WTC11 (cell line): ENCODE results near the gene PPP1R26. TPM values are rescaled to one million over a fixed set of nuclear protein-coding genes. Genes with fewer than 3 reads are reported as not detected.

Experiments used
- ATAC-seq: fragments of 200-7000 bp; cut with Tn5 transposase; 2 replicates; pipeline ENCODE4 v1.10.0; 2021; ENCODE audit warnings: mild to moderate bottlenecking, moderate library complexity
- CTCF ChIA-PET: fragments of 300-600 bp; sonication (Branson Sonifier 250); formaldehyde crosslinking; loops from one replicate; lab custom pipeline; 2021; ENCODE audit warnings: antibody characterized with exemption; lab: Charles Lee
- POLR2A ChIA-PET: fragments of 350-600 bp; sonication (Branson Sonifier 250); formaldehyde crosslinking; loops from one replicate; lab custom pipeline; 2021; ENCODE audit warnings: antibody characterized with exemption; lab: Charles Lee
- DNase-seq: peaks from one replicate; pipeline ENCODE4 v3.0.0; 2021; ENCODE audit warnings: low spot score
- H3K27ac Mint-ChIP-seq: 2 replicates; pipeline ENCODE4 v1.8.0; 2021; ENCODE audit warnings: mixed read lengths
- H3K27me3 Mint-ChIP-seq: 2 replicates; pipeline ENCODE4 v1.8.0; 2021; ENCODE audit warnings: low read depth, mild to moderate bottlenecking, moderate library complexity, mixed read lengths
- H3K36me3 Mint-ChIP-seq: 2 replicates; pipeline ENCODE4 v1.8.0; 2021; ENCODE audit warnings: mixed read lengths
- H3K4me1 Mint-ChIP-seq: 2 replicates; pipeline ENCODE4 v1.8.0; 2022; ENCODE audit warnings: mixed read lengths
- H3K4me3 Mint-ChIP-seq: 2 replicates; pipeline ENCODE4 v1.8.0; 2021; ENCODE audit warnings: mild to moderate bottlenecking, moderate library complexity, mixed read lengths
- H3K9me3 Mint-ChIP-seq: 2 replicates; pipeline ENCODE4 v1.8.0; 2021; ENCODE audit warnings: mixed read lengths
- E2F1 ChIP-seq: sonication (generic); formaldehyde crosslinking; IDR thresholded peaks from 2 replicates; pipeline ENCODE4 v1.8.0; 2022; ENCODE audit warnings: mild to moderate bottlenecking, missing genetic modification reagents
- ESRRA ChIP-seq: sonication (generic); formaldehyde crosslinking; IDR thresholded peaks from 2 replicates; pipeline ENCODE4 v1.8.1; 2022; ENCODE audit warnings: mild to moderate bottlenecking, missing genetic modification reagents, borderline replicate concordance
- FOXP1 ChIP-seq: sonication (generic); formaldehyde crosslinking; IDR thresholded peaks from 2 replicates; pipeline ENCODE4 v1.8.0; 2022; ENCODE audit warnings: missing genetic modification reagents, mild to moderate bottlenecking, moderate library complexity, borderline replicate concordance
- FOXP4 ChIP-seq: sonication (generic); formaldehyde crosslinking; IDR thresholded peaks from 2 replicates; pipeline ENCODE4 v1.8.0; 2022; ENCODE audit warnings: mild to moderate bottlenecking, missing genetic modification reagents
- NFYB ChIP-seq: sonication (generic); formaldehyde crosslinking; conservative IDR thresholded peaks from 2 replicates; pipeline ENCODE4 v1.8.0; 2022; ENCODE audit warnings: low read depth, missing genetic modification reagents
- PRRX2 ChIP-seq: fragments of 250-450 bp; sonication (Bioruptor Pico); IDR thresholded peaks from 2 replicates; pipeline ENCODE4 v1.8.0; 2021; ENCODE audit warnings: mild to moderate bottlenecking
- SP1 ChIP-seq: sonication (generic); formaldehyde crosslinking; conservative IDR thresholded peaks from 2 replicates; pipeline ENCODE4 v1.8.1; 2022; ENCODE audit warnings: missing genetic modification reagents
- TEAD4 ChIP-seq: sonication (generic); formaldehyde crosslinking; IDR thresholded peaks from 2 replicates; pipeline ENCODE4 v1.8.0; 2022; ENCODE audit warnings: mild to moderate bottlenecking, missing genetic modification reagents
- TP53 ChIP-seq: sonication (generic); formaldehyde crosslinking; IDR thresholded peaks from 2 replicates; pipeline ENCODE4 v1.8.1; 2023; ENCODE audit warnings: mild to moderate bottlenecking, missing genetic modification reagents
- ZBTB21 ChIP-seq: sonication (generic); formaldehyde crosslinking; IDR thresholded peaks from 2 replicates; pipeline ENCODE4 v1.8.1; 2023; ENCODE audit warnings: mild to moderate bottlenecking, missing genetic modification reagents, borderline replicate concordance
- ZNF425 ChIP-seq: fragments of 250-450 bp; sonication (Bioruptor Pico); conservative IDR thresholded peaks from 2 replicates; pipeline ENCODE4 v1.9.0; 2021; ENCODE audit warnings: mild to moderate bottlenecking
- total RNA-seq: library from RNA; stranded (reverse); gene quantifications from 3 replicates; pipeline ENCODE4 v1.2.3, GENCODE V29; 2021

The PPP1R26 gene
- total RNA-seq, 1 experiment from 2014 or later, result 44.4 TPM

- ATAC-seq (no peak), DNase-seq (no peak)
- CTCF ChIA-PET, result interaction anchor here (3.8 kb wide), 1 partner anchor 34 kb away, joined by 30 read pairs; no protein-coding TSS in a partner anchor
- no peak overlapping the region for H3K27ac Mint-ChIP-seq
- POLR2A ChIA-PET, result no interaction called here
- H3K36me3 Mint-ChIP-seq, result no peaks in the 10 kb centered on the region
- no peak overlapping the region for H3K4me3 Mint-ChIP-seq
- H3K27me3 Mint-ChIP-seq, result no peaks in the 10 kb centered on the region; the same call in 1 of the 2 replicates
- H3K9me3 Mint-ChIP-seq, result no peaks in the 10 kb centered on the region
- no peak for TF ChIP-seq PRRX2 (CRISPR knock-in tag)
- peaks cover 41% of the 10 kb centered on the region for H3K4me1 Mint-ChIP-seq
Measured at GRCh38 chr9:135473972-135474543, 5.5 kb upstream of the PPP1R26 start.

- CTCF ChIA-PET, result interaction anchor here (0.6 to 3.8 kb wide), 2 partner anchors 35 to 263 kb away, joined by 3 to 30 read pairs; no protein-coding TSS in a partner anchor
- Mint-ChIP-seq H3K36me3 (no peaks in the 10 kb centered on the region), H3K9me3 (no peaks in the 10 kb centered on the region), H3K4me3 (no peak overlapping the region; the same call in 1 of the 2 replicates), H3K27ac (no peak overlapping the region), H3K27me3 (no peaks in the 10 kb centered on the region; the same call in 1 of the 2 replicates)
- ATAC-seq, result peak; percentile 84
- DNase-seq, result peak; percentile 75
- TF ChIP-seq PRRX2 (CRISPR knock-in tag) (no peak), ESRRA (CRISPR knock-in tag) (no peak), SP1 (0 out of 2 replicates have a peak, but pooled peaks have one; percentile 19)
- TF ChIP-seq, all 79 proteins: peak for 1
- peaks cover 37% of the 10 kb centered on the region for H3K4me1 Mint-ChIP-seq
- POLR2A ChIA-PET, result interaction anchor here (0.7 kb wide), 1 partner anchor 52 kb away, joined by 3 read pairs; no protein-coding TSS in a partner anchor
Measured at GRCh38 chr9:135474915-135475314, 4.7 kb upstream of the PPP1R26 start.

GRCh38 chr9:135476561-135477355 is 2.8 kb upstream of the PPP1R26 start:
- peak overlapping the region; percentile 53; the same call in 1 of the 2 replicates for H3K27ac Mint-ChIP-seq
- H3K36me3 Mint-ChIP-seq, result no peaks in the 10 kb centered on the region
- ChIA-PET CTCF (interaction anchor here (0.7 to 3.8 kb wide), 4 partner anchors 37 to 517 kb away, joined by 3 to 30 read pairs (median 4); no protein-coding TSS in a partner anchor), POLR2A (interaction anchor here (0.6 kb wide), 1 partner anchor 615 kb away, joined by 4 read pairs; no protein-coding TSS in a partner anchor)
- DNase-seq, result no peak
- no peak for ATAC-seq
- peaks cover 28% of the 10 kb centered on the region for H3K4me1 Mint-ChIP-seq
- no peaks in the 10 kb centered on the region for H3K9me3 Mint-ChIP-seq
- TF ChIP-seq NFYB (CRISPR knock-in tag) (no peak), ZBTB21 (no peak), FOXP1 (CRISPR knock-in tag) (no peak), E2F1 (CRISPR knock-in tag) (no peak), ZNF425 (CRISPR knock-in tag) (no peak), TEAD4 (CRISPR knock-in tag) (no peak), TP53 (CRISPR knock-in tag) (no peak), FOXP4 (CRISPR knock-in tag) (no peak)
- TF ChIP-seq, all 79 proteins: peak for 0
- Mint-ChIP-seq H3K4me3 (no peak overlapping the region), H3K27me3 (no peaks in the 10 kb centered on the region; the same call in 1 of the 2 replicates)
